Inferior parietal cortex (tissue), 1 donor: ENCODE data around the gene ALOX12B.
"Not testable (repeated sequence)": the region's sequence is repeated elsewhere in the genome, so short reads cannot be mapped to it uniquely, and the experiment has no call there.

Source experiments
- DNase-seq: peaks from one replicate; pipeline ENCODE4 v3.0.0-alpha.2; 2016; ENCODE audit errors: extremely low spot score

The ALOX12B gene

DNA sequence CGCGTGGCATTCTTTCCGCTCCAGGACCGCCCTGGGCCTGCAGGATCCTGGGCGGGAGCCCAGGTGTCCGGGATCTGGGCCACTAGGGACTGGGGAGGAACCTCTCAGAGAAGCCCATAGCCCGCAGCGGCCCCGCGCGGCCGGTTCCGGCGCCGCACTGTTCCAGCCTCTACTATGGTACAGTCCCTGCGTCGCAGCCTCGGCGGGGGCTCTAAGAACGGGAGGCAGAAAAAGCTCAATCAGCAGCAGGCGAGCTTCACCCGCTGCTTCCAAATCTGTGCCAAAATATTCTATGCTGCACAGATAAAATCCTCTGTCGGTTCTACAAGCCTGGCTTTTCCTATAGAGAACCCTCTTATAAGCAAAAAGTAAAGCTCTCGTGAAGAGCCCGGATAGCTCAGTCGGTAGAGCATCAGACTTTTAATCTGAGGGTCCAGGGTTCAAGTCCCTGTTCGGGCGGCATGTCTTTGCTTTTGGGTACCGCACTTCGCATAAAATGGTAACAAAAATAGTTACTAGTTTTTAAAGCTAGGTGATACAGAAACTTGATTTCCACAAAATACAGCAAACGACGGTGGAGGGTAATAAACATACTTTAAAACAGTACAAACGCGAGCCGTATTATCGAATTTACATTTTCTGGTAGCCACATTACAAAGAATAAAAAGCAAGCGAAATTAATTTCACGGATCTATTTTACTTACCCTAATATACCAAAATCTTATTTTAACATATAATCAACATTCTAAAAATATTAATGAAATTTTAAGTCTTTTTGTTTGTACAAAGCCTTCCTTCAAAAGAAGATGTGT lies 31.5 kb upstream of the ALOX12B start:
- peak; percentile 93 for DNase-seq

DNA sequence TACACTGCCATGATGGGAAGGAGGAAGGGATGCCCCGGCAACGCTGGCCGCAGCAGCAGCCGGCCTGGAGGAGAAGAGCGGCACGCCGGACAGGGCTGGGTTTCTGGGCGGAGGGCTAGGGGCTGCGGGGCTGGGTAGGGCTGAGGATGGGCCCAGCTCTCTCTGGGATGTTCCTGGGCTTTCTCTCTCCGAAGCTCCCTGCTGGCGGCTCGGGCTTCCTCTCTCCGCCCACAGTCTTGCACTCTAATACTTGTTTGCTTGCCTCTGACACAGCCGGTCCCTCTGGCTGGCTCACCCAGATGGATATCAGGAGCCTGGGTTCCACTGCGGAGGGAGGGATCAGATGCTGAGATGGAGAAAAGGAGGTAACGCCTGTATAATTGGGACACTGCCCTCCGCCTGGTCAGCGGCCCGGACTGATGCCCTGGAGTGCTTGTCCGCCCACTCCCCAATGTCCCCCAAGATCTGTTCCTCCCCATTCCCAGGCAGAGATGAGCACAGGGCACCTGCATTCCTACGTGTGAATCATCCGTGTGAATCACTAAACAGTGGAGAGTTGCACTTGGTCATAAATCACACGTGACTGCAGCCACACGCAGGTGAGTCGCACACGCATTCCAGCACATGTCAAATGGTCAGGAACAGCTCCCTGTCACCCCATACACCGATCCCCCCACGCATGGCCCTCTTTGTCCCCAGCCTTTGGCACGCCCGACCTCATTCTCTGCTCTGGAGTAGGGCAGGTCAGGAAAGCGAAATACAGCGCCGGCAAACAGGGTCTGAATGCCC lies 30.7 kb upstream of the ALOX12B start, which contains the start of gene ALOXE3:
Gene ALOXE3, minus strand, starts transcription at position 535 of the 789 bp plus-strand sequence. Its CDS starts 524 bp downstream, at position 11.
- peak; percentile 27 for DNase-seq

DNA sequence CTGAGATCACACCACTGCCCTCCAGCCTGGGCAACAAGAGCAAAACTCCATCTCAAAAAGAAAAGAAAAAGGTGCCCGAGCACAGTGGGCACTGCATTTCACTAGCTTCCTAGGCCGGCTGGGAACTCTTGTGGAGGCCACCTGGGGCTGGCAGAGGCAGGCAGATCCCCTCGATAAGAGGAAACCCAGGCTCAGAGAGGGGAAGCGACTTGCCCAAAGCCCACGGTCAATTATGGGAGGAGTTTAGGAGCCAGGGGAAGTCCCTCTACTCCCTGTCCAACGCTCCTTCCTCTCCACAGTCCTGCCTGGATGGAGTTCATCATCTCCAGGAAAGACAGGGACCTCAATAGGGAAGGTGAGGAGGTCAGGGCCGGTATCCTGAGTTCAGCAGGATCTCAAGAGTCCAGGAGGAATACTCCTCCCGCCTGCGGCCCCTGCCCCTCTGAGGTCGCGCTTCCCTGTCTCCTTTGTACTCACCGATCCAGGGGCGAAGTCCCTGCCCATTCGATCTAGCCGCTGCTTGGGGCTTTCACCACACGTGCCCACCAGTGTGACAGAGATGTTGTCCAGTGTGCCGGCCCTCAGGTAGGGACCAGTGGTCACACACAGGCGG lies 30.0 kb upstream of the ALOX12B start:
- DNase-seq: no peak

DNA sequence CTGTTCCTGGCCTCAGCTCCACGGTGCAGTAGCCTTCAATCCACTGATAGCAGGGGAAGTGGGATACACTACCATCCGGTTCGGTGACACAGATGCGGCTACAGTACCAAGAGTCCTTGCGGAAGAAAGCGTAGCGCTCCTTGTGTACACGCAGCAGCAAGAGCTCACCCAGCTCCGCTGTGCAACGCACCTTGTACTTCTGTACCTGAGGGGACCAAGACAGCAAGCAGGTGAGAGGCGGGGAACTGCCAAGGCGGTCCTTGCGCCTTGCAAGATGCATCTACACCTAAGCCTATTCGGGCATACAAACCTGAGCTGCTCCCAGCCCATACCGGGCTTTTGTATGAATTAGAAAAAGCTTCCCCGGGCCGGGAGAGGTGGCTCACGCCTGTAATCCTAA lies 29.3 kb upstream of the ALOX12B start:
- no peak for DNase-seq

DNA sequence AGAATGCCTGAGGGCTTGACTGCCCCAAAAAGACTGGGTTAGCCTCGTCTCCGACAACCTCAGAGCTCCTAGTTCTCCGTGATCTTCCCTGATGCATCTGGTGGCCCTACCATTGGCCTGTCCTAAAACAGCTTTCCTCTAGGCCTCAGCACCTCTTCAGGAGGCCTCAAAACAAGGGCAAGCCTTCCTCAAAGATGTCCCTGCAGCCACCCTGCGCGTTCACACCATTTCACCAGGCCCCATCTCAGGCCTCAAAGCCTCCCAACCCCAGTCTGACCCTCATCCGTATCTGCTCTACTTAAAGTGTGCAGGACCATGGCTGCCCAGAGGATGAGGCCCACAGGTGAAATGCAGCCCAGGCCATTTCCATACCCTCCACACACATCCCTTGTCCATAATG lies 23.4 kb upstream of the ALOX12B start:
- DNase-seq: no peak

DNA sequence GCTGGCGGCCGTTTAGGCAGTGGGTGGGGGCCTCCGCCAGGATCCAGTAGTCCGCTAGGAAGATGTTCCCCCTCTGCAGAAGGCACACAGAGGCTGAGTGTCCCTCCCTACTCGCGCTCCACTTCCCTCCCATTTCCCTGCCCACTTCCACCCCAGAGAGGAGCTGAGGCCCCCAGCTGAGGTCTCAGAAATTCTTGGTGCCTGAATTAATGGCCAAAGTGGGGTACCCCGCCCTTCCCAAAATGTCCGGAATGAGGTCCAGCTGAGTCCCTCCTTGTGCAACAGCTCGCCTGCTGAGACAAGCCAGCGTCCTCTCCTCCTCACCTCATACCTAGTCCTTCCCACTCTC lies 22.9 kb upstream of the ALOX12B start:
- no peak for DNase-seq

DNA sequence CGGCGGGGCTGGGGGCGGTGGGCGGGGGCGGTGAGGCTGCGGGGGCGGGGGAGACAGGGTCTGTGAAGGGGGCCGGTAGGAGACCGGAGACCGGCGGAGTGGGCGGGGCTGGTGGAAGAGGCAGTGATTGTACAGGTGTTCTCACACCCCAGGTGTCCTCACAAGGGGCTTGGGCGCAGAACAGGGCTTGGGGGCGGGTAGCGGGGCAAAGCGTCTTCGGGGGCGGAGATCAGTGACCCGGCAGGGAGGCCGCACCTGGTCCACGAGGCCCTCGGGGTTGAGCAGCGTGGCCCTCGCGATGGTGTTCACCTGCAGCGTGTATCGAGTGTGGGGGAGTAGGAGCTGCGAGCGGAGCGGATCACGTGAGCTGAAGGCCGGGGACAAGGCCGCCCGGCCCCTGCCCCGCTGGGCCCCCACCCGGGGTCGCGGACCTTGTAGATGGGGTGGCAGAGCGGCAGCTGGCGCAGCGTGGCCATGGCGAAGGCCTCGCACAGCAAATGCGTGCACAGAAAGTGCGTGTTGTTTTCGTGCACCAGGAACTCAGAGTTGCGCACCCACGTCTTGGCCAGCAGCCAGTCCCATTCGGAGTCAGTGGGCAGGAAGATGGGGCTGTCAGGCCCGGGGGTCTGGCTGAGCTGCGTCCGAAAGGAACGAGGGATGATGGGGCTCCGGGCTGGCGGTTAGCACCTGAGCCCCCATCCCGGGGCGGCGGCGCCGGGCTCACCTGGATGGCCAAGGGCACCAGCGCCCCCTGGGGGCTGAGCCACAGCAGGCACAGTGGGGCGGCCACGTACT lies 22.3 kb upstream of the ALOX12B start:
- DNase-seq: no peak

DNA sequence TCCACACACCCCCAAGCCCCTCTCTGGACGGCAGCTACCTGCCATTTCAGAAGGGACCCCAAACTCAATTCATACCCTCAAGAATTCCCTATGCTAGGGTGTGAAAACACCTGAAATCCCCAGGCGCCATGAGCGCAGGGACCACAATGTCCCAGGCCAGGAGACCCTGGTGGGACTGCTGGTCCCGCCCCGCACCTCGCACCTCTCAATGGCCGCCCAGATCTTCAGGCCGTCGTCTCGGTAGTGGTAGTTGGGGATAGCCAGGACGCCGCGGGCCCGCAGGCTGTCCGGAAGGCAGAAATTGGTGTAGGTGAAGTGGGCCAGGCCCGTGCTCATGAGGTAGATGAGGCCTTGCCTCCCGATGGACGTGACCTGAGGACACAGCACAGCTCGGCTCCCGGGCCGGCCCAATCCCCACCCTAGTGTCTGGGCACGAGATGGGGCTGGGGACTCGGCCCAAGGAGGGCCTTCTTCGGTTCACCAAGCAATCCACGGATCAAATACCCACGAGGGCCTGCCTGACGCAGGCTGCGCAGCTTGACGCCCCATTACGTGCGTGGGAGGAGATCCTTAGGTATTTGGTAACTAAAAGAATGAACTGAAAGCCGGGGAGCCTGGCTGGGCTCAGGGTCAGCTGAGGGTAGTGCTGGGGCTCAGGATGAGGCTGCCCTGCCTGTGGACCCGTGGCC lies 21.6 kb upstream of the ALOX12B start:
- no peak for DNase-seq

DNA sequence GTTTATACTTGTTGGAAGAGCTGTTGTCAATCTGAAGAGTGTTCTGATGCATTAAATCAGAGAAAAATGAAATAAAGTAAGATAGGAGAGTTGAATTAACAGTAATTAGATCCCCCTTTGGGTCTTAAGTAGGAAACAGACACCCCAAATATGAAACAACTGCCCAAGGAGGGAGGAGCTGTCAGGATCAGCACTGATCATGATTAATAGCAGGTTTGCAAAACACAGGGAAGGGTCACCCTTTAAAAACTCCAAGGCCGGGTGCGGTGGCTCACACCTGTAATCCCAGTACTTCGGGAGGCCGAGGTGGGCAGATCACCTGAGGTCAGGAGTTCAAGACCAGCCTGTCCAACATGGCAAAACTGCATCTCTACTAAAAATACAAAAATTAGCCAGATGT lies 19.5 kb upstream of the ALOX12B start:
- DNase-seq: not testable (repeated sequence)

DNA sequence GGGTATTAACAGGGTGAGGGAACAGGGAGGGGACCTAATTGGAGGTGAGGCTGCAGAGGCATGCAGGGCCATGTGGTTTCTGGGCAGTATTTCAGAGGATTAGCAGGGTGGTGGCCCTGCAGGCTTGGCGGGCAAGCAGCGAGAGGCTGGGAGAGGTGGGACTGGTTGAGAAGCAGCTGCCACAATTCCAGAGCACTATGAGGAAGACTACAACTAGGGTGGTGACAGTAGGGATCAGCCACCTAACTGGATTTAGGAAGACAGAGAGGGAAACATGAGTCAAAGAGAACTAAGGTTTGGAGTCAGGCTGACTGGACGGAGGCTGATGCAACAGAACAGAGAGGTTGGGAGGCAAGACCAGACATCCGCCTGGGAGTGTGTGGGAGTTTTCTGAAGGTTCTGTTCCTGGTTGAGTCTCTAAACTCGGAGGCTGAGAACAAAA lies 18.5 kb upstream of the ALOX12B start:
- DNase-seq: no peak

DNA sequence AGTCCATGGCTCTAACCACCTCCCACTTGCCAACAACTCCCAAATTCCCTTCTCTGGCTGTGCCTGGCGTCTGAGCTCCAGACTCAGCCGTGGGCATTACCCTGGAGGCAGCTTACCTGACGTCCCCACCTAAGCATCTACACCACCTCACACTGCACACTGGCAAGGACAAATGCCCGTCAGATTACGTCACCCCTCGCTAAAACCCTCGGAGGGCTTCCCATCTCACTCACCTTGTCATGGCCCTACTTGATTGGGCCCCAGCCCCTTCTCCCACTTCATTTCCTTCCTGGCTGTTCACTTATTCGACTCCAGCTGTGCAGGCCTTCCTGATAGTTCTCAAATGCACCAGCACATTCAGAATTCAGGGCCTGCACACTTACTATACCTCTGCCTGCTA lies 17.4 kb upstream of the ALOX12B start:
- DNase-seq: no peak

DNA sequence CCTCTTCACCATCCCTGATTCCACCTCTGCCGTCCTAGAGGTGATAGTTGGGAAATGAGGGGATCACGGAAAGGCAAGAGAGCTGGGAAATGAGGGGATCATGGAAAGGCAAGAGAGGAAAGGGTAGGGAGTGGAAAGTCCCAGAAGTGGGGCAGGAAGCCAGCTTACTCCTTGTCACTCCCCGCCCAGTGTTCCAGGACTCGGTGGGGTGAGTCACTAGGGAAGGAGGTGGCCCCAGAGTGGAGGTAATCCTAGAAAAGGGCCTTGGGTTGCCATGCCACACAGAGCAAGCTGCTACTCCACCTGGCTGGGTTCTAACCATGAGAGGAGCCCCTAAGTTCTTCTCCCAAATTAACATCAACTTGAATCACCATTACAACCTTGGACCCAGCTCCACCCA lies 16.0 kb upstream of the ALOX12B start:
- no peak for DNase-seq

DNA sequence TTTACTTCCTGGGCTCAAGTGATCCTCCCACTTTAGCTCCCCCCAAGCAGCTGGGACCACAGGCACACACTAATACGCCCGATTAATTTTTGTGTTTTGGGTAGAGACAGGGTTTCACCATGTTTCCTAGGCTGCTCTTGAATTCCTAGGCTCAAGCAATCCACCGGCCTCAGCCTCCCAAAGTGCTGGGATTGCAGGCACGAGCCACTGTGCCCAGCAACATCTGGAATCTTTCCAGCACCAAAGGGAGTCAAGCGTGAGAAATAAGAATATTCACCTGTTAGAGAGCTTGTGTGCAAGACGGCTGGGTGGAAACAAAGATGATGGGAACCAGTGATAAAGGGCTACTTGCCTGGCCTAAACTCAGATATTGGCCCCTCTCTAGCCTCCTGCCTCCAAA lies 14.2 kb upstream of the ALOX12B start:
- no peak for DNase-seq

DNA sequence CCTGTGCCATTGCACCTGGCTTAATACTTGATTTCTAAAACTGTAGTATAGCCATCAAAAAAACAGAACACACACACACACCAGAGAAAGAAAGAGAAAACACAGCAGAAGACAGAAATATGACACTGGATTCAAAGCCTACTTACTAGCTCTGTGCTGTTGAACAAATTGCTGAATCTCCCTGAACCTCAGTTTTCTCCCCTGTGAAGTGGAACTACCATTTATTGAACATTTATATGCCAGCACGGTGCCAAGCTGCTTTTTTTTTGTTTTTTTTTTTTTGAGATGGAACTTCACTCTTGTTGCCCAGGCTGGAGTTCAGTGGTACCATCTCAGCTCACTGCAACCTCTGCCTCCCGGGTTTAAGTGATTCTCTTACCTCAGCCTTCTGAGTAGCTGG lies 13.2 kb upstream of the ALOX12B start:
- DNase-seq: no peak

DNA sequence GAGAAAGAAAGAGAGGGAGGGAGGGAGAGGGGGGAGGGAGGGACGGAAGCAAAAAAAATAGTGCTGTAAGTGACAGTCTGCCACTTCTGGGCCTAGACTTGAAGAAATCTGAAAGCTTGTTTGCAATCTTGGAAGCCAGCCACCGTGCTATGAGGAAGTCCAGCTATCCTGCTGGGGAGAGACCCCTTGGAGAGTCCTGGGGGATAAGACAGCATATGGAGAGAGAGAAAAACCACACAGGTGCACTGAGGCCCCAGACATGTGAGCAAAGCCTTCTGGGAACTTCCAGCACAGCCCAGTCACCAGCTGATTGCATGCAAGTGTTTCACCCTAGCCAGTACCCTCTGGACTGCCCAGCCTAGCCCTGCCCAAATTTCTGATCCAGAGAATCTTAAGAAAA lies 12.6 kb upstream of the ALOX12B start:
- no peak for DNase-seq

DNA sequence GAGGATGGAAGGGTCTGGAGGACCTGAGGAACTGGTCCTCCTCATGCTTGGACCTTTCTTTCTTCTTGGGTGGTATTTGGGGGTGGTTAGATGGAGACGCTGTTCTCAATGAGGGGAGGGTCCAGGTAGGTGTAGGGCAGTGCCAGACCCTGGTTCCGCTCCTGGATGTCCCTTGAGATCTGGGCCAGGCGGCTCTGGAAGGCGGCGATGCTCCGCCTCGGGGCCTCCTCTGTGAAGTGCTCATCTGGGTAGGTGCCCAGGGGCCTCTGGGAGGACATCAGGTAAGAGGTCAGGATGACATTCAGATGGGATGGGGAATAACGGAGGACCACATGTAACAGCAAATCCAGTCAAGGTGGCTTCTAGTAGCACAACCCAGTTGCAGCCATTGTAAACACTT lies 9.0 kb upstream of the ALOX12B start:
- no peak for DNase-seq

DNA sequence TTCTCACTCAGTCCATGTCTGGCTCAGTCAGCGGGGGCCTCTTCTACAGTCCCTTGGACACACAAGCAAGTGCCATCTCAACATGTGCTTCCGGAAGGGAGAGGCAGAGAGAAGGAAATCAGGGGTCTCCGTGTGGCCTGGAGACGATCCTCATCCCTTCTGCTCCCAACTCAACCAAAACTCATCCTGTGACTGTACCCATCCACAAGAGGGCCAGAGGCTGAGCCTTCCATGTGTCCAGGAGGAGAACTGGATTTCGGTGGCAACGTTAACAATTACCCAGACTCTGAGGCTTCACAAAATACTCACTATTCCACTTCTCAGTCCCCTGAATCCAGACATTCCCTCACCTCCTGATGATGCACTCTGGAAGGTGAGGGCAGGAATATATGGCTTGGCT lies 7.8 kb upstream of the ALOX12B start:
- DNase-seq: no peak

DNA sequence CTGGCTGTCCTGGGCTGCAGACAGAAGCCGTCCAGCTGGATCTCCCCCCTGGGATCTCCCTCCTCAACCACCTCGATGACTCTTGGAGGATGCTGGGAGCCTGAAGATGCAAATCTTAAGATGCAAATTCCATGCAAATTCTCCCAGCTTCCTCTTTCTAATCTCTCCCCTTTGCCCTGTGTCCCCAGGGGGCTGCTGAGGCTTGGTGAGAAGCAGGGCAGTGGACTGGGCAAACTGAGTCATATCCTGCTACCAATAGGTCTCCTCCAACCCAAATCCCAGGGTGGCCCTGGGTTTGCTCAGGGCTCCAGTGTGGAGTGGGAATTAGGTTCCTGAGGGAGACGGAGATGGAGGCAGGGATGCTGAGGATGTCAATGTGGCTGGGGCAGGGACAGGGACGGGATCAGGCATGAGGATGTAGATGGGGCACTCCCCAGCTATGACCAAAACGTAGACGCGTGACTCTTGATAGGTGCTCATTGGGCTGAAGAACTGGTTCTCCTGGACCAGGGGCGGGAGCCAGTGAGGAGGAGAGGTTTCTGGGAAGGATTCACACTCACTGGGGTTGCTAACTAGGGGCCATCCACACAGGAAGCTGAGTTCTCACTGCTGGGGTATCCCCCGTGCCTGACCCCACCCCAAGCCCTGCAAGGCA lies 3.6 kb upstream of the ALOX12B start:
- DNase-seq: no peak

DNA sequence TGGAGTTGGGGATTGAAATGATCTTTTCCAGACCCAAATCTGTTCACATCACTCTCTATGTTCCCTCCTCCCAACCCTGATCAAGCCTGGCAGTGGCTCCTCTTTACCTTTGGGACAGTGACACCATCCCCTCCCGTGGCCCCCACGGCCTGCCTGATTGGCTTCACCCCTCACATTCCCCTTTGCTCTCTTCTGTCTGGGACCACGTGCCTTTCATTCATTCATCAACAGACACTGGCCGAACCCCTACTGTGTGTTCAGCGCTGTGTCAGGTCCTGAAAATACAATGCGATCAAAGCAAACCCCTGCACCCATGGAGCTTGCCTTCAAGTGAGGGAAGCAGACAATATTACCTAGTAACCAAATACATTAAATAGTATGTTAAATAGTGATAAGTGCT lies 2.2 kb upstream of the ALOX12B start:
- no peak for DNase-seq

DNA sequence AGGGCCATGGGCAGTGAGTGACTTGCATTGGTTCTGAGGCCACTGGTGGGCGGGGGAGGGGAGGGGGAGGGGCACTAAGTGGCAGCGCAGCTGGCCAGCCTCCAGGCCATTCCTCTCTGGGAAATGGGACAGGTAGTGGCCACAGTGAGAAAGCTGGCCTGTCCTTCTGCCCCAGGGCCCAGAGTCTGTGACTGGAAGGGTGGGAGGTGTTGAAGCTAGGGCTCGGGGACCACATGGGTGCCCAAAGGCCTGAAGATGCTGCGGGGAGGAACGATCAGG lies 375 bp upstream of the ALOX12B start:
- no peak for DNase-seq

DNA sequence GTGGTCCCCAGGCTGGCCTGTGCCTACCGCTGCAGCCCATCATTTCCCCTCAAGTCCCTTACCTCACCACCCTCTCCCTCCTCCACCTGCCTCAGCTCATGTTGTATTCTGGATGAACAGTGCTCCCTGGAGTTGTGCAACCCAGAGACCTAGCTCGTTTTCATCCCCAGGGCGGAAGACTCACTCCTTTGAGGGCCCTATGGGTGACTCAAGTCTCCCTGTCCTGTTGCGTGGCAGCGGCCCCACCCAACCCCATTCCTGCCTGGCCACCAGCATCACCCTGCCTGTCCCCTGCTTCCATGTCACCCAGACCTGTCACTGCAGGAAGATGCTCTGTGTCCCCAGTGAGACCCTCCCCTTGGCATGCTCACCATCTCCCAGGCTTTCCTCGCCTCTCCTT lies 3.3 kb downstream of the ALOX12B start:
- DNase-seq: no peak
